GM12891 (cell line): ENCODE measurements around the gene IL18RAP.

Experiments
- PAX5 ChIP-seq: IDR thresholded peaks from 2 replicates; pipeline ENCODE4 v1.6.1; 2011; ENCODE audit warnings: low read length, moderate library complexity, mild to moderate bottlenecking; ENCODE audit not compliant: insufficient read depth, severe bottlenecking
- POLR2A ChIP-seq: IDR thresholded peaks from 2 replicates; pipeline ENCODE4 v1.6.1; 2011; ENCODE audit warnings: low read depth, low read length, control low read depth
- POLR2AphosphoS5 ChIP-seq: IDR thresholded peaks from 2 replicates; pipeline ENCODE4 v1.6.1; 2011; ENCODE audit warnings: low read depth, low read length, control low read depth
- POU2F2 ChIP-seq: IDR thresholded peaks from 2 replicates; pipeline ENCODE4 v1.6.1; 2011; ENCODE audit warnings: low read depth, mild to moderate bottlenecking, control low read depth, low read length, moderate library complexity
- TAF1 ChIP-seq: IDR thresholded peaks from 2 replicates; pipeline ENCODE4 v1.6.1; 2011; ENCODE audit warnings: low read depth, low read length, control low read depth

DNA sequence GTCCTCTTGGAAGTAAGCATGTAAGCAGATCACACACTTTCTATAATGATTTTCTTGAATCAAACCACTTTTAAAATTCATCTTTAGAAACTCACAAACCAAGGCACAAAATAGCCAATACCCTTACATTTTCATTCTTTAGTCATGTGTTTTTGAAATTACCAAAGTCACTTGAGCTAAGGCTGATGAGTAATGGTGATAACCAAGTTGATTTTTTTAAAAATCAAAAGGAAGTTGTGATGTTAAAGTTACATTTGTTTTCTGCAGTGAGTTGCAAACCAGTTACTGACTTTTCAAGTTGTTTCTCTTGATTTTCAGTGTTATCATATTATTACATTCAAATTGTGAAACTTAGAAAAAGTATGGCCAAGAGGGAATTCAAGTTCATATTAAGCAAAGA, 21.5 kb upstream of the IL18RAP start:
- TF ChIP-seq POLR2A (no peak), POLR2AphosphoS5 (no peak), TAF1 (no peak), PAX5 (no peak), POU2F2 (no peak)
